Measurements from ENCODE around the gene PACC1. TPM values are rescaled to one million over a fixed set of nuclear protein-coding genes. Genes with fewer than 3 reads are reported as not detected.

Gene PACC1
- total RNA-seq, 1 donor from 2014 or later = 2.6 TPM

DNA sequence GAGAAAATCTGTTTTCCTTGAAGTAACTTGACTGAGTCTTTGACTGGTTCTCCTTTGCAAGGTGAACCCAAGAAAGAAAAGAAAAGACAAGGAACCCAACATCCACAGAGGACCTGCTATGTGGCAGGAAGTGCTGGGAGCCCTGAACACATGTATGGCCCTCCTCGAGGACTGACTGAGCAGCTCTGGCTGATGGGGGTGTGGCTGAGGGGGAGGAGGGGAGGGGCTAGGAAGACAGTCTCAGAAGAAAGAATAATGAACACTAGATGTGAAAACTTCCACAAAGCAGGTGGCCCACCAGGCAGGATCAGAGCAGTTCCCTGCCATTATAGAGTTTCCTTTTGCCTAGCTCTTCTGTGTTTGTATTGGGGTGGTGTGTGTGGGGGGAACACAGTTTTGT is 44.1 kb upstream of the PACC1 start:
- H3K9me3 ChIP-seq (replicated peaks) = peaks cover 6% of the 10 kb centered on the region
- no peaks in the 10 kb centered on the region for H3K36me3 ChIP-seq
- TF ChIP-seq, protein P1, sequence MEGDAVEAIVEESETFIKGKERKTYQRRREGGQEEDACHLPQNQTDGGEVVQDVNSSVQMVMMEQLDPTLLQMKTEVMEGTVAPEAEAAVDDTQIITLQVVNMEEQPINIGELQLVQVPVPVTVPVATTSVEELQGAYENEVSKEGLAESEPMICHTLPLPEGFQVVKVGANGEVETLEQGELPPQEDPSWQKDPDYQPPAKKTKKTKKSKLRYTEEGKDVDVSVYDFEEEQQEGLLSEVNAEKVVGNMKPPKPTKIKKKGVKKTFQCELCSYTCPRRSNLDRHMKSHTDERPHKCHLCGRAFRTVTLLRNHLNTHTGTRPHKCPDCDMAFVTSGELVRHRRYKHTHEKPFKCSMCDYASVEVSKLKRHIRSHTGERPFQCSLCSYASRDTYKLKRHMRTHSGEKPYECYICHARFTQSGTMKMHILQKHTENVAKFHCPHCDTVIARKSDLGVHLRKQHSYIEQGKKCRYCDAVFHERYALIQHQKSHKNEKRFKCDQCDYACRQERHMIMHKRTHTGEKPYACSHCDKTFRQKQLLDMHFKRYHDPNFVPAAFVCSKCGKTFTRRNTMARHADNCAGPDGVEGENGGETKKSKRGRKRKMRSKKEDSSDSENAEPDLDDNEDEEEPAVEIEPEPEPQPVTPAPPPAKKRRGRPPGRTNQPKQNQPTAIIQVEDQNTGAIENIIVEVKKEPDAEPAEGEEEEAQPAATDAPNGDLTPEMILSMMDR (IDR thresholded peaks at IDR 0.05; ENCODE audit: borderline replicate concordance) = no peak
- H3K4me3 ChIP-seq = no peak overlapping the region
- peaks cover 16% of the 10 kb centered on the region for H3K4me1 ChIP-seq
- no peak for DNase-seq
- no peak overlapping the region for H3K27ac ChIP-seq (replicated peaks)
- intact Hi-C loops (cut with micrococcal nuclease) = loop anchor here (5.0 to 10.0 kb wide), 2 partner anchors 94 to 387 kb away; no protein-coding TSS in a partner anchor
- no peaks in the 10 kb centered on the region for H3K27me3 ChIP-seq (ENCODE audit: low read depth)

DNA sequence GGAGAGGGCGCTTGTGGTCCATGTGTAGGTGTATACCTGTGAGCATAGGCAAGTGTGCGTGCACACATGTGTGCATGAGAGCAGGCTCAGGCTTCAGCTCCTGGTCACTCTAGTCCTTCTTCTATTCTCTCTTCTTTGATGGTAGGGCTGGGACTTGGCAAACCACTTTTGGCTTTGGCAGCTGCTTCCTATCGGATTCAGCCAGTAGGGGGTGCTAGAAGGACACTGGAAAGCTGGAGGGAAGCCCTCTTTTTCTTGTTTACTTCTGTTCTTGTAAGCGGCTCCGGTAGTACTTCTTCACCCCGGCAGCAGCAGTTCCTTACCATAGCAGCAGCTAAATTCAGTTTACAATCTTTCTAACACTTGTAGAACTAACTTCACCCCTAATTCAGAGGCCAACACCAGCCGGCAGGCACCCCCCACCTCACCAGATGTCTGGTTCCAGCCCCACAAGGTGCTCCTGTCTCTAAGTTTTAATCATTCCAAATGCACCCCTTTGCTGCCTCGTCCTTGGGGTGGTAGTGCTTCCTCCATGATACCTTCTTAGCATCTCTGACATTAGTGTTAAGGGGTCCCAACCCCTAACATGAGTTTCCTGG is 43.2 kb upstream of the PACC1 start:
- Histone ChIP-seq H3K36me3 (no peaks in the 10 kb centered on the region), H3K9me3 (replicated peaks) (peaks cover 6% of the 10 kb centered on the region), H3K27ac (replicated peaks) (no peak overlapping the region), H3K4me3 (no peak overlapping the region), H3K27me3 (ENCODE audit: low read depth) (no peaks in the 10 kb centered on the region), H3K4me1 (peaks cover 26% of the 10 kb centered on the region)
- TF ChIP-seq, protein P1 (IDR thresholded peaks at IDR 0.05; ENCODE audit: borderline replicate concordance) = peak; percentile 61
- intact Hi-C loops (cut with micrococcal nuclease) = loop anchor here (5.0 to 10.0 kb wide), 2 partner anchors 93 to 386 kb away; no protein-coding TSS in a partner anchor
- no peak for DNase-seq

DNA sequence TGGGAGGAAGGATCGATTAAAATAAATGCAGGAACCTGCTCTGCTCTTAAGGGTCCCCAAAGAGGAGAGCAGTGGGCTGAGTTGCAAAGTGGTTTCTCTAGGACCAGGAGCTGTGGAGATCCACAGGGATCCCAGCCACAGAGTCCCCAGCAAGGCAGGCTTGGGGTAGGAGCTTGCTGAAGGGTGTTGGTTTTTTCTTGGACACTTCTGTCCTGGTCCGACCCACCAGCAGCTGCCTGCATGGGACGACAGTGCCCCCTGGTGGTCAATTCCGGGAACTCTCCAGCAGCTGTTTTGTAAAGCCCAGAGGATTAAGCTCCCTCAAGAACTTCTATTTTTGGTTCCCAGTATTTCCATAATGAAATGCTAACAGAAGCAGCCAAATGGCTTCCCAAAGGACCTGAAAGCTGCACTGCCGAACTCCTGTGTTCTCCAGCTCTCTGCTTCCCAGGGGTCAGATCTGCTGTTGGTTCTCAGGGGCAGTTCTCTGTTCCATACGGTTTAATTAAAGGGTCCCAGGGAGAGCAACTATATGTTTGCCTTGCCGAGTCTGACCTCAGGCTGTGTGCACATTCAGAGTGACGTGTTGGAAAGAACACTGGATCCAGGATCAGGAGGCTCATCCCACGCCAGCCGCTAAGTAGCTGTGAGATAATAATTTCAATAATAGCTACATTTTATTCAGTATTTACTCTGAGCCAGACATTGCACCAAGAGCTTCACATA is 41.3 kb upstream of the PACC1 start:
- DNase-seq = peak; percentile 90
- H3K4me3 ChIP-seq = peak overlapping the region; percentile 9
- H3K9me3 ChIP-seq (replicated peaks) = peaks cover 6% of the 10 kb centered on the region
- H3K27ac ChIP-seq (replicated peaks) = peak overlapping the region; percentile 56
- no peaks in the 10 kb centered on the region for H3K27me3 ChIP-seq (ENCODE audit: low read depth)
- intact Hi-C loops (cut with micrococcal nuclease) = loop anchor here (5.0 to 10.0 kb wide), 2 partner anchors 91 to 384 kb away; no protein-coding TSS in a partner anchor
- no peaks in the 10 kb centered on the region for H3K36me3 ChIP-seq
- H3K4me1 ChIP-seq = peaks cover 45% of the 10 kb centered on the region
- TF ChIP-seq, protein P1 (IDR thresholded peaks at IDR 0.05; ENCODE audit: borderline replicate concordance) = peak; percentile 100

DNA sequence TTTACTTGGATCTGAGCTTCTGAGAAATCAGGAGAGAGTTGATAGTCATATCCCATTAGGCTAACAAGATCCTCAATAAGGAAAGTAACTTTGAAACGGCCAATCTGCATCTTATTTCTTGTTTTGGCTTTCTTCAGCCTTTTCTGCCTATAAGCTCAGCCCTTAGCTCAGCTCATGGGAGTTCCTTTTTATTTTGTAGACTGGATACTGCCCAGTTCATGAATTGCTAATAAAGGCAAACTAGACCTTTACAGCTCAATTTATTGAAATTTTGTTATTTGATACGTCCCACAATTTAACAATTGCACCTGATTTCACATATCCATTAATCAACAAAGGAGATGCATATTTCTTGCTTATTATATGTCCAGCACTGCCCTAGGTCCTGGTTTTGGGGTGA is 40.7 kb upstream of the PACC1 start:
- intact Hi-C loops (cut with micrococcal nuclease) = loop anchor here (5.0 to 10.0 kb wide), 2 partner anchors 91 to 383 kb away; no protein-coding TSS in a partner anchor
- H3K4me3 ChIP-seq = no peak overlapping the region
- H3K9me3 ChIP-seq (replicated peaks) = peaks cover 6% of the 10 kb centered on the region
- peaks cover 51% of the 10 kb centered on the region for H3K4me1 ChIP-seq
- H3K27ac ChIP-seq (replicated peaks) = no peak overlapping the region
- H3K27me3 ChIP-seq (ENCODE audit: low read depth) = no peaks in the 10 kb centered on the region
- H3K36me3 ChIP-seq = no peaks in the 10 kb centered on the region
- TF ChIP-seq, protein P1 (IDR thresholded peaks at IDR 0.05; ENCODE audit: borderline replicate concordance) = no peak
- no peak for DNase-seq

DNA sequence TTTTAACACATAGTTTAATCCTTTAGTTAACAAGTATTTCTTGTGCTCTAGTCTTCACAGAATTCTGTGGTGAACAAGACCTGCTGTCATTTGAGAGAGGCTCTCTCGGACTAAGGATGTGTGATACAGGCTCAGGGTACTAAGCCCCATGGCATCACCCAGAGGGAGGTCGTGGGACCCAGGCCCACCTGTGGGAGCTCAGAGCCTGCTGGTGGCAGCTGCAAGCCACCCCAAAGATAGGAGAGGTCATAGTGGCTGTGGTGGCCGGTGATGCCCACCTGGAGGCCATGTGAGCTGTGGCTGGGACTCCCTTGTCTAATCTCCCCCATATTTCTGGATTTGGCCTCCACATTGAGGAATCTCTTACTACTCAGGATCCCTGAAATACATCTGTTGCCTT is 40.1 kb upstream of the PACC1 start:
- TF ChIP-seq, protein P1 (IDR thresholded peaks at IDR 0.05; ENCODE audit: borderline replicate concordance) = no peak
- peaks cover 6% of the 10 kb centered on the region for H3K9me3 ChIP-seq (replicated peaks)
- no peaks in the 10 kb centered on the region for H3K27me3 ChIP-seq (ENCODE audit: low read depth)
- no peak for DNase-seq
- H3K4me3 ChIP-seq = no peak overlapping the region
- peaks cover 57% of the 10 kb centered on the region for H3K4me1 ChIP-seq
- no peaks in the 10 kb centered on the region for H3K36me3 ChIP-seq
- intact Hi-C loops (cut with micrococcal nuclease) = loop anchor here (5.0 to 10.0 kb wide), 2 partner anchors 90 to 382 kb away; no protein-coding TSS in a partner anchor
- no peak overlapping the region for H3K27ac ChIP-seq (replicated peaks)
